CD14-positive monocyte (primary cell): Measurements from ENCODE around the gene RAPGEF1. TPM values are rescaled to one million over a fixed set of nuclear protein-coding genes. Genes with fewer than 3 reads are reported as not detected.

ENCODE experiments used
- DNase-seq, 3 donors: peaks; one replicate each; pipeline ENCODE4 v3.0.0-alpha.2; 2011 to 2022
- H2AFZ ChIP-seq: 2 replicates; pipeline ENCODE4 v1.6.0; 2012; ENCODE audit warnings: mild to moderate bottlenecking, low read depth, low read length, inconsistent platforms; ENCODE audit not compliant: insufficient read depth, poor library complexity, severe bottlenecking
- H3K27ac ChIP-seq, 2 donors: 1 replicate in 1 of 2; 2 replicates in 1 of 2; pipeline ENCODE4 v1.5.1; 2012 to 2013; ENCODE audit warnings: low read length in 2 of 2, control low read depth in 1 of 2, inconsistent platforms in 1 of 2, low read depth in 1 of 2, mild to moderate bottlenecking in 1 of 2
- H3K27me3 ChIP-seq, 2 donors: one replicate each; pipeline versions ENCODE4 v1.6.0 to v1.6.1; 2011 to 2013; ENCODE audit warnings: low read length in 2 of 2; ENCODE audit not compliant: control insufficient read depth in 2 of 2, insufficient read depth in 2 of 2
- H3K36me3 ChIP-seq, 2 donors: replicated peaks in 1 of 2; 1 replicate in 1 of 2; 2 replicates in 1 of 2; pipeline versions ENCODE4 v1.5.1 to v1.6.1; 2012 to 2013; ENCODE audit warnings: low read length in 2 of 2, control low read depth in 1 of 2, inconsistent platforms in 1 of 2, mild to moderate bottlenecking in 1 of 2; ENCODE audit not compliant: insufficient read depth in 2 of 2, control insufficient read depth in 1 of 2
- H3K4me1 ChIP-seq, 2 donors: 1 replicate in 1 of 2; 2 replicates in 1 of 2; pipeline versions ENCODE4 v1.5.1 to v1.6.1; 2012 to 2013; ENCODE audit warnings: low read length in 2 of 2, control low read depth in 1 of 2, inconsistent platforms in 1 of 2, mild to moderate bottlenecking in 1 of 2, moderate library complexity in 1 of 2; ENCODE audit not compliant: insufficient read depth in 2 of 2, control insufficient read depth in 1 of 2
- H3K4me2 ChIP-seq: replicated peaks from 2 replicates; pipeline ENCODE3; 2012; ENCODE audit warnings: low read length, moderate library complexity, mild to moderate bottlenecking; ENCODE audit not compliant: poor library complexity, severe bottlenecking; ENCODE audit errors: extremely low read depth
- H3K4me3 ChIP-seq, 3 experiments: fragments of 200-600 bp in 1 of 3; sonication (generic) in 1 of 3; replicated peaks in 1 of 3; 1 replicate in 2 of 3; 2 replicates in 1 of 3; pipeline ENCODE4 v1.5.1; 2011 to 2013; ENCODE audit warnings: low read length in 3 of 3, mild to moderate bottlenecking in 3 of 3, control low read depth in 2 of 3, low read depth in 2 of 3, inconsistent platforms in 1 of 3, moderate library complexity in 1 of 3
- H3K79me2 ChIP-seq: 2 replicates; pipeline ENCODE4 v1.6.0; 2012; ENCODE audit warnings: mild to moderate bottlenecking, control low read depth, inconsistent platforms, low read length, moderate library complexity; ENCODE audit not compliant: insufficient read depth
- H3K9ac ChIP-seq: 2 replicates; pipeline ENCODE4 v1.6.0; 2017; ENCODE audit warnings: low read length, mild to moderate bottlenecking; ENCODE audit not compliant: insufficient read depth, poor library complexity, severe bottlenecking
- H3K9me3 ChIP-seq, 2 donors: replicated peaks in 1 of 2; 1 replicate in 1 of 2; 2 replicates in 1 of 2; pipeline versions ENCODE4 v1.5.1 to v1.6.1; 2012 to 2013; ENCODE audit warnings: low read length in 2 of 2, control low read depth in 1 of 2; ENCODE audit not compliant: control insufficient read depth in 1 of 2, insufficient read depth in 1 of 2
- H4K20me1 ChIP-seq: 2 replicates; pipeline ENCODE4 v1.6.0; 2012; ENCODE audit warnings: mild to moderate bottlenecking, low read length, control low read depth, moderate library complexity; ENCODE audit not compliant: insufficient read depth
- H3K27ac Mint-ChIP-seq, 7 donors: one replicate each; pipeline ENCODE4 v1.8.0; 2020; ENCODE audit warnings: mild to moderate bottlenecking in 7 of 7, mixed read lengths in 7 of 7, moderate library complexity in 6 of 7, inconsistent platforms in 2 of 7
- H3K27me3 Mint-ChIP-seq, 3 donors: one replicate each; pipeline ENCODE4 v1.8.0; 2021 to 2022; ENCODE audit warnings: low read depth in 3 of 3, mild to moderate bottlenecking in 3 of 3, mixed read lengths in 3 of 3, moderate library complexity in 3 of 3, inconsistent platforms in 1 of 3
- H3K36me3 Mint-ChIP-seq, 2 donors: one replicate each; pipeline ENCODE4 v1.8.0; 2020; ENCODE audit warnings: mixed read lengths in 2 of 2, inconsistent platforms in 1 of 2, mild to moderate bottlenecking in 1 of 2
- H3K4me1 Mint-ChIP-seq: one replicate; pipeline ENCODE4 v1.8.0; 2020; ENCODE audit warnings: mild to moderate bottlenecking, mixed read lengths
- H3K4me3 Mint-ChIP-seq, 2 donors: one replicate each; pipeline ENCODE4 v1.8.0; 2020; ENCODE audit warnings: mild to moderate bottlenecking in 2 of 2, mixed read lengths in 2 of 2, moderate library complexity in 1 of 2
- H3K9me3 Mint-ChIP-seq, 7 donors: one replicate each; pipeline ENCODE4 v1.8.0; 2020 to 2022; ENCODE audit warnings: mixed read lengths in 7 of 7, mild to moderate bottlenecking in 6 of 7, moderate library complexity in 6 of 7, inconsistent platforms in 2 of 7
- WGBS: methylation state at CpG from one replicate; pipeline ENCODE4 v1.1.5; 2013; ENCODE audit warnings: missing lambda C conversion rate; ENCODE audit not compliant: insufficient coverage; 5-methylcytosine and 5-hydroxymethylcytosine counted together
- intact Hi-C, 2 donors: fragments of 100-400 bp; cut with micrococcal nuclease; formaldehyde crosslinking; loops; one replicate each; pipeline versions ENCODE4 v1.15.0 to v1.15.1; 2023
- polyA plus RNA-seq, 3 donors: library from polyadenylated mRNA; depleted of rRNA in 1 of 3; unstranded in 2 of 3; stranded (reverse) in 1 of 3; fragments of 300-500 nt in 2 of 3; fragments of >200 nt in 1 of 3; fragmentation: Illumina TruSeq in 2 of 3; gene quantifications; 1 replicate in 2 of 3; 2 replicates in 1 of 3; pipeline ENCODE4 v1.2.3, GENCODE V29; 2012 to 2021
- TF ChIP-seq, protein P1 (sequence below): fragments of 200-600 bp; IDR thresholded peaks from one replicate; pipeline ENCODE4 v1.8.0; 2022; ENCODE audit warnings: antibody characterized with exemption, mild to moderate bottlenecking

The RAPGEF1 gene
- polyA plus RNA-seq, 3 donors = 1.7 to 71.7 (median 3.0) TPM

DNA sequence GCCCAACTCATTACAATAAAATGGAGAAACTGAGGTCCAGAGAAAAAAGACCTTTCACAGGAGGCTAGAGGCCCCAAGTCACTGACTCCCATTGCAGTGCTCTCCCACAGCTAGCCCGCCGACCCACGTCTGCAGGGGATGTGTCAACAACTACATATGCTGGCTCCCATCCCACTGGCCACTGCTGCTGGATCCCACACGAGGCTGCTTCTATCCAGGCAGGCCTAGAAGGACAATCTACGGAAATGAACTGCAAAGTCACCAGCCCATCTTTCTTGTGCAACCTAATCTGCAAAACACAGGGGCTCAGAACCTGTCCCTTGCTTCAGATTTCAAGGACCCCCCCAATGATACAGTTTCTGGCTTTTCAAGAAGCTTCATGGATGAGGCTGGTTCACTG is 24.0 kb downstream of the RAPGEF1 start:
- intact Hi-C loops = no loop called here
- no peak for DNase-seq
- H4K20me1 ChIP-seq = peaks cover 65% of the 10 kb centered on the region
- H2AFZ ChIP-seq = no peak overlapping the region
- no peaks in the 10 kb centered on the region for H3K27me3 ChIP-seq
- H3K27me3 Mint-ChIP-seq = no peaks in the 10 kb centered on the region
- H3K4me1 Mint-ChIP-seq = peaks cover 62% of the 10 kb centered on the region
- H3K4me1 ChIP-seq = peaks cover 20 to 32% of the 10 kb centered on the region in 2 donors
- H3K36me3 Mint-ChIP-seq = peaks cover 66 to 72% of the 10 kb centered on the region in 2 donors
- no peak overlapping the region for H3K4me2 ChIP-seq
- peaks cover 100% of the 10 kb centered on the region for H3K79me2 ChIP-seq
- H3K9me3 Mint-ChIP-seq = peaks cover 0 to 2% (median 0%) of the 10 kb centered on the region in 7 donors
- H3K4me3 Mint-ChIP-seq = no peak overlapping the region
- H3K9ac ChIP-seq = no peak overlapping the region
- H3K27ac Mint-ChIP-seq = peak overlapping the region in 3 of 7 donors; percentile 27 to 74 (median 37)
- H3K4me3 ChIP-seq = no peak overlapping the region
- H3K36me3 ChIP-seq = peaks cover 4 to 39% of the 10 kb centered on the region in 2 donors
- TF ChIP-seq, protein P1, sequence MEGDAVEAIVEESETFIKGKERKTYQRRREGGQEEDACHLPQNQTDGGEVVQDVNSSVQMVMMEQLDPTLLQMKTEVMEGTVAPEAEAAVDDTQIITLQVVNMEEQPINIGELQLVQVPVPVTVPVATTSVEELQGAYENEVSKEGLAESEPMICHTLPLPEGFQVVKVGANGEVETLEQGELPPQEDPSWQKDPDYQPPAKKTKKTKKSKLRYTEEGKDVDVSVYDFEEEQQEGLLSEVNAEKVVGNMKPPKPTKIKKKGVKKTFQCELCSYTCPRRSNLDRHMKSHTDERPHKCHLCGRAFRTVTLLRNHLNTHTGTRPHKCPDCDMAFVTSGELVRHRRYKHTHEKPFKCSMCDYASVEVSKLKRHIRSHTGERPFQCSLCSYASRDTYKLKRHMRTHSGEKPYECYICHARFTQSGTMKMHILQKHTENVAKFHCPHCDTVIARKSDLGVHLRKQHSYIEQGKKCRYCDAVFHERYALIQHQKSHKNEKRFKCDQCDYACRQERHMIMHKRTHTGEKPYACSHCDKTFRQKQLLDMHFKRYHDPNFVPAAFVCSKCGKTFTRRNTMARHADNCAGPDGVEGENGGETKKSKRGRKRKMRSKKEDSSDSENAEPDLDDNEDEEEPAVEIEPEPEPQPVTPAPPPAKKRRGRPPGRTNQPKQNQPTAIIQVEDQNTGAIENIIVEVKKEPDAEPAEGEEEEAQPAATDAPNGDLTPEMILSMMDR = no peak
- 70% methylated on average over 5 of the region's 5 CpGs for WGBS
- peak overlapping the region in 1 of 2 donors; percentile 64 for H3K27ac ChIP-seq
- H3K9me3 ChIP-seq = no peaks in the 10 kb centered on the region

DNA sequence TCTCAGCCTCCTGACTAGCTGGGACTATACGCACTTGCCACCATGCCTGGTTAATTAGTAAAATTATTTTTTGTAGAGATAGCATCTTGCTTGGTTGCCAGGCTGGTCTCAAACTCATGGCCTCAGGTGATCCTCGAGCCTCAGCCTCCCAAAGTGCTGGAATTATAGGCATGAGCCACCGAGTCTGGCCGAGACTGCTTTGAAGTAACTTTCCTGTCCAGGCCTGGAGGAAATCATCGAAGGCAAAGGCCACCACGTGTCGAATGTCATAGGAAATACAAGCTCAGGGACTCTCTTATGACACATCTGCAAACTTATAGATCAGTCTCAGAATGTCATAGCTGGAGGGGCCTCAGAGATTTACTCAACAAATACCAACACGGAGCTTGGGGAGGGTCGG is 25.1 kb downstream of the RAPGEF1 start:
- H3K9me3 ChIP-seq = no peaks in the 10 kb centered on the region
- no peaks in the 10 kb centered on the region for H3K27me3 Mint-ChIP-seq
- peaks cover 4 to 32% of the 10 kb centered on the region in 2 donors for H3K36me3 ChIP-seq
- H3K9ac ChIP-seq = no peak overlapping the region
- peaks cover 100% of the 10 kb centered on the region for H3K79me2 ChIP-seq
- TF ChIP-seq, protein P1 = no peak
- H2AFZ ChIP-seq = no peak overlapping the region
- no peak overlapping the region for H3K4me3 Mint-ChIP-seq
- no peak overlapping the region for H3K4me3 ChIP-seq
- H3K27ac Mint-ChIP-seq = peak overlapping the region in 3 of 7 donors; percentile 11 to 80 (median 31)
- H3K9me3 Mint-ChIP-seq = peaks cover 0 to 2% (median 0%) of the 10 kb centered on the region in 7 donors
- peaks cover 62% of the 10 kb centered on the region for H3K4me1 Mint-ChIP-seq
- H3K36me3 Mint-ChIP-seq = peaks cover 58 to 68% of the 10 kb centered on the region in 2 donors
- H3K4me2 ChIP-seq = no peak overlapping the region
- no peak overlapping the region for H3K27ac ChIP-seq
- H4K20me1 ChIP-seq = peaks cover 62% of the 10 kb centered on the region
- no peaks in the 10 kb centered on the region for H3K27me3 ChIP-seq
- intact Hi-C loops = no loop called here
- peaks cover 23 to 34% of the 10 kb centered on the region in 2 donors for H3K4me1 ChIP-seq
- WGBS = 94% methylated on average over 6 of the region's 9 CpGs
- DNase-seq = no peak
